Epithelial cell of esophagus (primary cell): ENCODE measurements around the gene DDX56.

Source experiments
- DNase-seq: peaks from one replicate; pipeline ENCODE4 v3.0.0; 2010; ENCODE audit warnings: low read depth
- H3K4me3 ChIP-seq: 2 replicates; pipeline ENCODE4 v1.5.1; 2011; ENCODE audit warnings: mild to moderate bottlenecking, low read length, control low read depth
- CTCF ChIP-seq: IDR thresholded peaks from 2 replicates; pipeline ENCODE4 v1.5.1; 2011; ENCODE audit warnings: low read depth, mild to moderate bottlenecking, low read length, control low read depth, inconsistent platforms; ENCODE audit not compliant: insufficient read depth; ENCODE audit errors: missing control alignments

Gene DDX56

DNA sequence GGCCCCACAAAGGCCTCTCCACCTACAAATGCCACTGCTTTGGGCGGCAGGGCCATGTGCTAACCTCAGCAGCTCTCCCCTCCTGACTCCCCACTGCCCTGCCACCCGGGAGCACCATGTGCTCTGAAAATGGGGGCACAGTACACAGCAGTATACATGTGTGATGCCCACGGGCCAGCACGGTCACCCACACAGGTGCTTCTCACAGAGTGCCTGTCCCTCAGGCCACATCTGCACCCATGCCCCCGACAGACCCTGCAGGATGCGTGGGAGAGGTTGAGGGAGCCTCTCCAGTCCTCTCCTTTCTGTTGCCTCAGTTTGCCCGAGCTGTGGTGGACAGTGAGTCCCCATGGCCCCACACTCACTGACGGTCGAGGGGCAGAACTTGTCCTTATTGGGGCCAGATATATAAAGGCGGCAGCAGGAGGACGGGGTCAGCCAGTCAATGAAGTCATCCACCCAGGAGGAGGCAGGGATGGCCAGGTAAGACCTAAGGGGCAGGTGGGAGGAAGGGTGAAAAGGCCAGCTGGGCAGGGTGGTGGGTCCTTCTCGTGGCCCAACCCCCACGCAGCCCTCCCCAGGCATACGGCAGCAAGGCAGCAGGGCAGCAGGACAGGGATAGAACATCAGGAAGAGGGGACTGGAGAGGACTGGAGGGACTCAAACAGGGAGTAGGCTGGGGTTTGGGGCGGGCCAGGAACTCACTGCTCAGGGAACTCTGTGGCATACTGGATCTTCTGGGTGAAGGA, 52.2 kb downstream of the DDX56 start:
- TF ChIP-seq CTCF = no peak
- DNase-seq = no peak
- H3K4me3 ChIP-seq = no peak overlapping the region

GRCh38 chr7:44520574-44520973, 53.1 kb downstream of the DDX56 start:
- DNase-seq = no peak
- no peak for TF ChIP-seq CTCF
- H3K4me3 ChIP-seq = no peak overlapping the region

GRCh38 chr7:44519546-44519945, 54.2 kb downstream of the DDX56 start:
- no peak for TF ChIP-seq CTCF
- no peak for DNase-seq
- H3K4me3 ChIP-seq = no peak overlapping the region

GRCh38 chr7:44518761-44519160, 54.9 kb downstream of the DDX56 start:
- DNase-seq = no peak
- TF ChIP-seq CTCF = no peak
- no peak overlapping the region for H3K4me3 ChIP-seq

DNA sequence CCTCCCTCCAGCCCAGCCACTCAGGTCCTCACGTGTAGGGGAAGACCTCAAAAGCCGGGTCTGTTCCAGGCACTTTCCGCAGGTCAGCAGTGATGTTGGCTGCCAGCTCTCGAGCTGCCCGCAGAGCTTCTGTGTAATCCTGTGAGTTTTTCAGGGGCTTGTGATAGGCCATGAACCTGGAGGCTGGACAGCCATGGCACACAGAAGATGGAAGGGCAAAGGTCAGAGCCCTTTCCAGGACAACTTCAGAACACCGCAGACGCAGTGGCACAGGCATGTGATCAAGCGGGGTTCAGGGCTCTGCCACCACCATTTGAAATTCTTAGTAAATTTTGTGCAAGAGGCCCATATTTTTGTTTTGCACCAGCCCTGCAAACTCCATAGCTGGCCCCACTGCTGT, 56.5 kb downstream of the DDX56 start:
- TF ChIP-seq CTCF = no peak
- H3K4me3 ChIP-seq = no peak overlapping the region
- DNase-seq = no peak
